ENCODE data around the gene TNPO3.

The TNPO3 gene

DNA sequence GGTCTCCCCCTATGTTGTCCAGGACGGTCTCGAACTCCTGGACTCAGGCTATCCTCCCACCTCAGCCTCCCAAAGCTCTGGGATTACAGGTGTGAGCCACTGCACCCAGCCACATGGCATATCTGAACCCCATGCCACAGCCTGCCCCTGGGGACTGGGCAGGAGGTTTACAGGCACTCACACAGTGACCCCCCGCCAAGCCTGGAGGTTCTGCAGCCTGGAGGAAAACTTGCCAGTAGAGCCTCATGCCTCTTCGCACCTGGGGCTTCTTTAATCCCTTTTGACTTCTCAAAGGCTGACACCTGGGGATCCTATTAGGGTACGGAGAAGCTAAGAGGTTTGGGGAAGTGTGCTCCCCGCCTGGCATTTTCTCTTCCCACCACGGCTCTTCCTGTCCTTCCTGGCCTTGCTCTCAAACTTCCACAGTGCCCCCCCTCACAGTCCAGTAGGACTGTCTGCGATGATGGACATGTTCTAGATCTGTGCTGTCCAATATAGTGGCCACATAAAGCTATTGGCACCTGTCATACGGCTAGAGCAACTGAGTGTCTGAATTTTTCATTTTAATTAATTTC is 133.0 kb downstream of the TNPO3 start:
- no peak overlapping the region for H3K4me3 ChIP-seq (ENCODE audit: low read depth, low read length)
- DNase-seq (ENCODE audit: low read depth): no peak
- TF ChIP-seq, protein P1, sequence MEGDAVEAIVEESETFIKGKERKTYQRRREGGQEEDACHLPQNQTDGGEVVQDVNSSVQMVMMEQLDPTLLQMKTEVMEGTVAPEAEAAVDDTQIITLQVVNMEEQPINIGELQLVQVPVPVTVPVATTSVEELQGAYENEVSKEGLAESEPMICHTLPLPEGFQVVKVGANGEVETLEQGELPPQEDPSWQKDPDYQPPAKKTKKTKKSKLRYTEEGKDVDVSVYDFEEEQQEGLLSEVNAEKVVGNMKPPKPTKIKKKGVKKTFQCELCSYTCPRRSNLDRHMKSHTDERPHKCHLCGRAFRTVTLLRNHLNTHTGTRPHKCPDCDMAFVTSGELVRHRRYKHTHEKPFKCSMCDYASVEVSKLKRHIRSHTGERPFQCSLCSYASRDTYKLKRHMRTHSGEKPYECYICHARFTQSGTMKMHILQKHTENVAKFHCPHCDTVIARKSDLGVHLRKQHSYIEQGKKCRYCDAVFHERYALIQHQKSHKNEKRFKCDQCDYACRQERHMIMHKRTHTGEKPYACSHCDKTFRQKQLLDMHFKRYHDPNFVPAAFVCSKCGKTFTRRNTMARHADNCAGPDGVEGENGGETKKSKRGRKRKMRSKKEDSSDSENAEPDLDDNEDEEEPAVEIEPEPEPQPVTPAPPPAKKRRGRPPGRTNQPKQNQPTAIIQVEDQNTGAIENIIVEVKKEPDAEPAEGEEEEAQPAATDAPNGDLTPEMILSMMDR (IDR thresholded peaks at IDR 0.05; ENCODE audit: control insufficient read depth, extremely low read depth, insufficient read depth): no peak

DNA sequence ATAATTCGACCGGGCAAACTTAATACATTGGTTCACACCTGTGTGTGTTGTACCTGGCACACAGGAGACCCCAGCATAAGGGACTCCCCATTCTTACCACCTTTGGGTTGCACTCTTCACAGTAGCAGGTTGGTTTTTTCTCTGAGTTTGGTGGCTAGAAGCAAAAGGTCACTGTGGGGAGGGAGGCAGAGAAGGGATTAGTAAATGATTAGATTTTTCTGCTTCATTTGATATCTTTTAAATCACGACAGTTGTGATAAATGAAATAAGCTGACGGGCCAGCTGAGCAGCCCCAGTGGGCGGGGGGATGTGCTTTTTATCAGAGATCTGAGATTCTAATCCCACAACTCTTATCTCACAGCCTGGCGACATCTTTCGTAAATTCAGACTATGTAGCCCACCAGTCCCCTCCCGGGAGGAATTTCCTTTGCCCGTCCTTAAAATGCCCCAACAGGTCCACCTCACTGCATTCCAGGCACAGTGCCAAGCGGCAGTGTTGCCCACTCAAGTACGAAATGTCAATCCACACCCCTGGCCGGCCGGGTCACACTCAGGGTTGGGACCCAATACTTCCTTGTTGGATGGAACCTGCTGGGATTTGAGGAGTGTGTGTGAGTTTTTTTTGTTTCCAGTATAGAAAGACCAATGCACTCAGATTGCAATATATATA is 133.9 kb downstream of the TNPO3 start:
- no peak overlapping the region for H3K4me3 ChIP-seq (ENCODE audit: low read depth, low read length)
- DNase-seq (ENCODE audit: low read depth): no peak
- TF ChIP-seq, protein P1 (IDR thresholded peaks at IDR 0.05; ENCODE audit: control insufficient read depth, extremely low read depth, insufficient read depth): no peak

DNA sequence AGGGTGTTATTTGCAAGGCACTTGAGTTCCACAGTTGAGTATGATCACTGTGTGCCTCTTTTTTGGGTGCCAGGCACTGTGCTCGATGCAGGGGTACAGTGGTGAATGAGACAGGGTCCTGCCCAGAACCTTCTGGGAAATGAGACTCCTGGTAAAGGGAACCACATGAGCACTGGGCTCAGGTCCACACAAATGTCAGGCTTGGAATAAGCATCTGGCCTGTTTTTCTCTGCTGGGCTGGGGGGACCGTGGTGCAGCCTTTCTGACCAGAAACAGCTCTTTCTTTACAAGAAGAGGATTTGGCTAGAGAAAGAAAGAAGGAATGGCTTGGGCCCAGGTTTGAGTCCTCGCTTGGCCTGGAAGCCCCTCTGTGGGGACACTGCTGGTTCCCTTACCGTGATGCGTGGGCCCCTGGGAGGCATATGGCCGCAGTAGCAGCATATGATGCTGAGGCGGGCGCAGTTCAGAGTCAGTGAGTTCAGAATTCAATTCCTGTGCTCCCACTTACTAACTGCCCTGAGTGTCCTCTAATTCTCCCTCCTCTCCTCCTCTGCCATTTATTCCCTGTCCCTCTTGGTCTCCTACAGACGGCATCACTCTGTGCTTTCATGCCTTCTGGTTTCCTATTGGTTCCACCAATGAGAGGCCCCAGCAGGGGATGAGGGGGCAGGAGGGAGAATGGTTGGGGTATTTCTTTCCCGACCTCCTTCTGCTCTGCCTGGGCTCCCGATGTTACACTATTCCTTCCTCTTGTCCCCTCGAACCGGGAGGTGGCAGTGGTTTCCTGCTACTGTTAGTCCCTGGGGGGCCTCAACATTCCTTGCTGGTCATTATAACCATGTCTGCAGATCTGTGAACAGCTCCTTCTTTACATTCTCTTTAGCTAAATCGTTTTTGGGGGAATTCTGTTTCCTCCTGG is 134.8 kb downstream of the TNPO3 start:
- TF ChIP-seq, protein P1 (IDR thresholded peaks at IDR 0.05; ENCODE audit: control insufficient read depth, extremely low read depth, insufficient read depth): no peak
- H3K4me3 ChIP-seq (ENCODE audit: low read depth, low read length): no peak overlapping the region
- DNase-seq (ENCODE audit: low read depth): no peak

DNA sequence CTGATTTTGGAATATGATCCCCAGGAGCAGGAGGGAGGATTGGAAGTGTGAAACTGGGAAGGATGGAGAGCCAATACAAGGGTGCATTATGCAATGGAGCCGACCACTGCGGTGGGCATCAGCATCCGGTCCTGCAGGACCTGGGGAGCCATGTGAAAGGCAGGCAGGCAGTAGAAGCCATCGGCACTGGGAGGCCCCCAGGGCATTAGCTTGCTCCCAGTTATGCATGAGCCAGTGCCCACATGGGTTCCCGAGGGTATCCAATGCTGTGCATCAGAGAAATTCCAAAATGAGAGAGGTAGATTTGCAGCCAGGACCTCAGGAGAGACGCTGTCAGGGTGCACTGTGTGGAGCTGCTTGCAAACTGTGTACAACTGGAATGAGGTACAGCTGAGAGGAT is 135.7 kb downstream of the TNPO3 start:
- H3K4me3 ChIP-seq (ENCODE audit: low read depth, low read length): no peak overlapping the region
- TF ChIP-seq, protein P1 (IDR thresholded peaks at IDR 0.05; ENCODE audit: control insufficient read depth, extremely low read depth, insufficient read depth): no peak
- no peak for DNase-seq (ENCODE audit: low read depth)

DNA sequence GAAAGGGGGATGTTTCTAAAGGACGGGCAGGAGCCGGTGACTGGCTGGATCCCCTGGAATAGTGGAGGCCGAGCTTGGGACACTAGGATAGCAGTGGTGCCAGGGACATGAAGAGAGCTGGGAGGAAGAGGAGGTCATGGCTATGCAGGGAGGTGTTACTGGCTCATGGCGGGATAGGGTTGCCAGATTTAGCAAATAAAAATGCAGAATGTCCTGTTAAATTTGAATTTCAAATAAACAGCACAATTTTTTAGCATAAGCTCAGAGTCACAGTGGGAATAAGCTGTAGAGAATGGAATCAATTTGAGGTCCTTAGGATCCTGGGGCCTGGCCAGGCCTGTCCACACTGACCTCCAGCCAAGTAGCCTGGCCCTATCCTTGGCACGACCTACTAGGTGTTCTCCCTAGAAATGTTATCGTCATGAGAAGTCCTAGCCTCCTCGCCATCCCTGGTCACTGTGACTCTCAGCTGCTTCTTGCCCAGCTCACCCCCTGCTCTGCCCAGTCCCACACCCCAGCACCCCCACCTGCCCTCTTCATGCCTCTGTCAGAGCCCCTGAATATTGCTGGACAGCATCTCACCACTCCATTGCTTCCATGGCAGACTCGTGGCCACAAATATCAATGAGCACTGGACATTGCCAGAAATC is 136.8 kb downstream of the TNPO3 start:
- no peak for DNase-seq (ENCODE audit: low read depth)
- TF ChIP-seq, protein P1 (IDR thresholded peaks at IDR 0.05; ENCODE audit: control insufficient read depth, extremely low read depth, insufficient read depth): no peak
- no peak overlapping the region for H3K4me3 ChIP-seq (ENCODE audit: low read depth, low read length)

DNA sequence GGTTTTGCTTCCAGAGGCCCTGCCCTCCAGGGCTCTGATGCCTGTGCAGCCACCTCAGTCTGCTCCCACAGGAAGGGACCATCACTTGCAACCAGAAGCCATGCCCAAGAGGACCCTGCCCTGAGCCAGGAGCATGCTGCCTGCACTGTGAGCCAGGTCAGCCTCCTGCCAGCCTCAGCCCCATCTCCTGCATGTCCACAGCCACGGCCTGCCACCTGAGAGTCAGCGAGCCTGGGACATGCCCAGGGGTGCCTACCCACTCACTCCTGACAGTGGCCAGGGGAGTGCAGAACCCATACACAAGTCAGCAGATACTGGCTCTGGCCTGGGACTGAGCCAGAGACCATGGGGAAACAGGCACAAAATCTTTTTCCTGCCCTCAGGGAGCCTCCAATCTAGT is 137.8 kb downstream of the TNPO3 start:
- DNase-seq (ENCODE audit: low read depth): no peak
- TF ChIP-seq, protein P1 (IDR thresholded peaks at IDR 0.05; ENCODE audit: control insufficient read depth, extremely low read depth, insufficient read depth): no peak
- H3K4me3 ChIP-seq (ENCODE audit: low read depth, low read length): no peak overlapping the region
